ENCODE data around the gene ARID2. TPM values are rescaled to one million over a fixed set of nuclear protein-coding genes. Genes with fewer than 3 reads are reported as not detected.

The ARID2 gene
- total RNA-seq, 1 donor from 2014 or later: 25.1 TPM

- Mint-ChIP-seq H3K4me1 (ENCODE audit: low read depth) (no peaks in the 10 kb centered on the region), H3K9me3 (ENCODE audit: low read depth) (peaks cover 4% of the 10 kb centered on the region), H3K4me3 (ENCODE audit: unreplicated experiment) (no peak overlapping the region), H3K36me3 (ENCODE audit: low read depth) (peaks cover 14% of the 10 kb centered on the region), H3K27me3 (ENCODE audit: low read depth) (no peaks in the 10 kb centered on the region), H3K27ac (ENCODE audit: unreplicated experiment) (no peak overlapping the region)
- no peak for TF ChIP-seq CTCF (IDR thresholded peaks at IDR 0.05)
- no peak for DNase-seq (ENCODE audit: low spot score)
Measured at GRCh38 chr12:45886685-45887084, 157.2 kb downstream of the ARID2 start.

GRCh38 chr12:45887544-45887943 lies 158.0 kb downstream of the ARID2 start:
- H3K4me1 Mint-ChIP-seq (ENCODE audit: low read depth): no peaks in the 10 kb centered on the region
- H3K9me3 Mint-ChIP-seq (ENCODE audit: low read depth): peaks cover 4% of the 10 kb centered on the region
- no peak for TF ChIP-seq CTCF (IDR thresholded peaks at IDR 0.05)
- H3K36me3 Mint-ChIP-seq (ENCODE audit: low read depth): peaks cover 12% of the 10 kb centered on the region
- H3K4me3 Mint-ChIP-seq (ENCODE audit: unreplicated experiment): no peak overlapping the region
- no peak overlapping the region for H3K27ac Mint-ChIP-seq (ENCODE audit: unreplicated experiment)
- no peak for DNase-seq (ENCODE audit: low spot score)
- no peaks in the 10 kb centered on the region for H3K27me3 Mint-ChIP-seq (ENCODE audit: low read depth)

GRCh38 chr12:45890276-45890675 lies 160.8 kb downstream of the ARID2 start:
- Mint-ChIP-seq H3K4me3 (ENCODE audit: unreplicated experiment) (no peak overlapping the region), H3K9me3 (ENCODE audit: low read depth) (peaks cover 3% of the 10 kb centered on the region), H3K27ac (ENCODE audit: unreplicated experiment) (no peak overlapping the region), H3K36me3 (ENCODE audit: low read depth) (peaks cover 18% of the 10 kb centered on the region), H3K27me3 (ENCODE audit: low read depth) (no peaks in the 10 kb centered on the region), H3K4me1 (ENCODE audit: low read depth) (peaks cover 7% of the 10 kb centered on the region)
- DNase-seq (ENCODE audit: low spot score): no peak
- peak; percentile 66 for TF ChIP-seq CTCF (IDR thresholded peaks at IDR 0.05)

- Mint-ChIP-seq H3K36me3 (ENCODE audit: low read depth) (peaks cover 16% of the 10 kb centered on the region), H3K27me3 (ENCODE audit: low read depth) (no peaks in the 10 kb centered on the region), H3K27ac (ENCODE audit: unreplicated experiment) (no peak overlapping the region), H3K9me3 (ENCODE audit: low read depth) (no peaks in the 10 kb centered on the region), H3K4me3 (ENCODE audit: unreplicated experiment) (no peak overlapping the region), H3K4me1 (ENCODE audit: low read depth) (peaks cover 7% of the 10 kb centered on the region)
- peak; percentile 38 for TF ChIP-seq CTCF (IDR thresholded peaks at IDR 0.05)
- DNase-seq (ENCODE audit: low spot score): no peak
Measured at GRCh38 chr12:45893240-45893639, 163.7 kb downstream of the ARID2 start.

GRCh38 chr12:45895961-45896360 lies 166.5 kb downstream of the ARID2 start:
- DNase-seq (ENCODE audit: low spot score): no peak
- Mint-ChIP-seq H3K4me3 (ENCODE audit: unreplicated experiment) (no peak overlapping the region), H3K27ac (ENCODE audit: unreplicated experiment) (no peak overlapping the region), H3K36me3 (ENCODE audit: low read depth) (peaks cover 22% of the 10 kb centered on the region), H3K27me3 (ENCODE audit: low read depth) (no peaks in the 10 kb centered on the region), H3K9me3 (ENCODE audit: low read depth) (no peaks in the 10 kb centered on the region), H3K4me1 (ENCODE audit: low read depth) (peaks cover 7% of the 10 kb centered on the region)
- no peak for TF ChIP-seq CTCF (IDR thresholded peaks at IDR 0.05)

All from chondrocyte (in vitro differentiated cells).